NAMALWA (cell line): ENCODE measurements around the gene CNGA2.

ENCODE experiments used
- DNase-seq: peaks from one replicate; pipeline ENCODE4 v3.0.0-alpha.2; 2015; ENCODE audit warnings: low spot score

The CNGA2 gene

GRCh38 chrX:151752847-151753246 lies 18.3 kb downstream of the CNGA2 start:
- DNase-seq: no peak

DNA sequence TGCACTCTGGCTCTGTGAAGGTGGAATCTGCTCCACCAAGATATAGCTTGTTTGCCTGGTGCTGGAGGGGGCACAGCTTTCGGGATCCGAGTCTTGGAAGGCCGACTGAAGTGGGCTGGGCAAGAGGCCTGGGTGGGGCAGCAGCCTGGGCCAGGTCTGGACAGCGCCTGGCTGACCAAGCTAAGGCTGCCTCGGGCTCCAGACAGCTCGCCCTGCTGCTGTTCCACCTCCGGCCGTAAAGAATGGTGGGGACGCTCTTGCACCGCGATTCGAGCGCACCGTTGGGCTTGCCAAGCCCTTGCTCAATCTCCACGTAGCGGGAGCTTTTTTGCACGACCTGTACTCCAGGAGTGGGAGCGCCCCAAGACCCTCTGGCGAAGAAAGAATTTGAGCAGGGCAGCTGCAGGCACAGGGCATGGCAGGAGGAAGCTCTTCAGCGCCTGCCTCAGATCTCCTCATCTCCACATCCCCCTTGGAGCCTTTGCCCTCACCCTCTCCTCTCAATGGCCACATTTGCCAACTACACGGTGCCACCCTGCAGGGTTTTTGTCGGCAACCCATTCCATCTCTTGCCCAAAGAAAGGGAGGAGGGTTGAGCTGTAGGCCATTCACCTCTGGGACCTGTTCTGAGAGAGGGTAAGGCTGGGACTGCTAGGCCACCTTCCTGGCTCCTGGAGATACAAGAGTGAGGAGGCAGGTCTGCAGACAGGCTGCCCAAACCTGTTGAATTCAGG lies 18.9 kb downstream of the CNGA2 start:
- no peak for DNase-seq

GRCh38 chrX:151754047-151754429 lies 19.5 kb downstream of the CNGA2 start:
- no peak for DNase-seq

- no peak for DNase-seq
Observed at GRCh38 chrX:151754641-151755215, 20.2 kb downstream of the CNGA2 start.

GRCh38 chrX:151759041-151759708 lies 24.6 kb downstream of the CNGA2 start:
- DNase-seq: no peak

DNA sequence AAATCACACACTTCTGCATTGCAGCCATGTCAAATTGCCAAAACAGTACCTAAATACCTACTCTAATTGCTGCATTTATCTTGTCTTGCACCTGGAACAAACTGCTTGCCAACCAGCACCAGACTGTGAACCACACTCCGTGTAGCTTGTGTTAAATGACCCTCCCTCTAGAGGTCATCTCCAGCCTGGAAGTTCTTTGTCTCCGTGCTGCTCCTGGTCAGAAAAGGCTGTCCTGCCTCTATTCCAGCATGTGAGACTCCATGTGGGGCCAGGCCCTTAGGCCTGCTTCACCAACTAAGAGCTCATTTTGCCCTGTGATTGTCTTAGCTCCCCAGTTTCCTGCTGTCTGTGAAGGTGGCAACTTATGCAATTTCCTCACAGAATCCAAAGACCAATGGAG lies 28.3 kb downstream of the CNGA2 start:
- DNase-seq: no peak

DNA sequence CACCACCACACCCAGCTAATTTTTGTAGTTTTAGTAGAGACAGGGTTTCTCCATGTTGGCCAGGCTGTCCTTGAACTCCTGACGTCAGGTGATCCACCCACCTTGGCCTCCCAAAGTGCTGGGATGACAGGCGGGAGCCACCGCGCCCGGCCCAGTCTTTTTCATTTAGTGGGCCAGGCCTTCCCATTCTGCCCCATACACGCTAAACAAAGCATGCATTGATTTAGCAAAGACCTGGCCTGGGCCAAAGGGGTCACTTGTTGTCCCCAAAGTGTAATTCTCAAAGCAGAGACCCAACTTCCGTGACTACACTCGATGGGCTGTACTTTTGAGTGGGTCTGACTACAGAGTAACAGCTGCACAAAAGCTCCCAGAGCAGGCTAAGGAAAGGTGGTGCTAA lies 29.2 kb downstream of the CNGA2 start:
- DNase-seq: no peak

DNA sequence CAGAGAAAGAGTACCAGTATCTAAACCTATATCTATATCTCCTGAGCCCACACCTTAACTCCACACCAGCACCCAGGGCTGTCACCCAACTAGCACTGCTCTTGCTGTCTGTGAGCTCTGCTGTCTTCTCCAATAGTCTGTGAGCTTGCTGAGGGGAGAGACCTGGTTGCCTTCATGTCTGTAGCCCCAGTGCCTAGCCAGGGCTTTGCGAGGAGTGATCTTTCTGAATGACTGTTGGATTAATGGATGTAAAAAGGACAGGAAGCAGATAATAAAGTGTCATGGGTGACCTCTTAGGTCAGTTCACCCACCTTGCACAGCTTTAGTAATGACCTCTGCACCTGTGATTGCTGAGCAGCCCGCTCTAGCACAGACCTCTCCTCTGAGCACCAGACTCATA lies 30.5 kb downstream of the CNGA2 start:
- no peak for DNase-seq

- no peak for DNase-seq
Observed at GRCh38 chrX:151771726-151772125, 37.2 kb downstream of the CNGA2 start.

GRCh38 chrX:151773434-151773833 lies 38.9 kb downstream of the CNGA2 start:
- DNase-seq: no peak

DNA sequence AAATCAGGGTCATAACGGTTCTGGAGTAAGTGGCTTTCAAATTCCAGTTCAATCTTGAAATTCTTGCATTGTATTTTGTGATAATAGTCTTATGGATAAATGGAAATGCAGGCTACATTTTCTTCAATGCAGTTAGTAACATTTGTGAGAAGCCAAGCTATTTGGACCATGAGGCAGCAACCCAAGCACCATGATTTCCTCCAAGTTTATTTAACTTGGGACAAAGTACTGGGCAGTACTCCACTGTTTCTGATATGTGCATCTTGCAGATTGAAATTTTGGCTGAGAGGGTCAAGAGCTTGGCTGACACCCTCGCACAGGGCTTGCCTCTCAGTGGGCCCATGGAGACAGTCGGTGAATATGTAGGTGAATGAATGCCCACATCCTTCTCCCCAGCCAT lies 39.9 kb downstream of the CNGA2 start:
- DNase-seq: no peak

DNA sequence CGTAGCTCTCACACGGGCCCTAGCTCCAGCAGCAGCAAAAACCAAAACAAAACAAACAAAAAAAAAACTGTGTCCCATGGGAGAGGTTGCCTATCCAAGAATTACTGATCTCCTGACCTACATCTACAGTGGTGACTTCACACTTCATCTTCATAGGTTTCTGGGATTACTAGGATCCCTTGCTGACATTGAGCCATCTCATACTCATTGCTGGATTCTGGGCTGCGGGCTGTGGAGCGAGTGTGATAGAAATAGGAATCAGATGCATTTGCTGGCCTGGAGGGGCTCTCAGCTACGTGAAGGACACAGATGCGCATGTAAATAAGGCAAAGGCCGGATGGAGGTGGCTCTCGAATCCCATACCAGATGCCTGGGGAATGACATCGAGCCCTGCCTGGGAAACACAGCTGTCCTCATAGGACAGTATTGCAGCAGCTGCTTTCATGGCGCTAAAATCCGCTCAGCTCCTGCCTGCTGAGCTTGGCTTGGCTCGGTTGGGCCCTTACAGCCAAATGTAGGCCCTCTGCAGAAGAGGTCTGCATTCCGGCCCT lies 41.7 kb downstream of the CNGA2 start:
- DNase-seq: no peak

DNA sequence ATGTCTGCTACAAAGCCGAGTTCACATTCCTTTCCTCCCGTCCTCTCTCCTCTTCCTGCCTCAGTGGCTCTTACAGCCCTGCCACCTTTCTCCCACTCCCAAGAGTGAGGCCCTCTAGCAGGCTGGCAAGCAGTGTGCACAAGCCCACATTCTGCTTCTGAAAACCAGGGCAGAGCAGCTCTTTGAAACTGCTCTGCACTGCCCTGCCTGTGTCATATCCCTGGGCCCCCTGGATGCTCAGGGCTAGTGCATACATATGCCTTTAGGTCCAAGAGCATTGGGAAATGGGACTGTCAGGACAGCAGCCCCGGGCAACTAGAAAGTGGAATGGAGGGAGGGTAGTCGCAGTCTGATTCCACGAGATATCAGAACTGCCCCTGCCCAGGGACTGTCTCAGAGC lies 42.4 kb downstream of the CNGA2 start:
- DNase-seq: no peak

DNA sequence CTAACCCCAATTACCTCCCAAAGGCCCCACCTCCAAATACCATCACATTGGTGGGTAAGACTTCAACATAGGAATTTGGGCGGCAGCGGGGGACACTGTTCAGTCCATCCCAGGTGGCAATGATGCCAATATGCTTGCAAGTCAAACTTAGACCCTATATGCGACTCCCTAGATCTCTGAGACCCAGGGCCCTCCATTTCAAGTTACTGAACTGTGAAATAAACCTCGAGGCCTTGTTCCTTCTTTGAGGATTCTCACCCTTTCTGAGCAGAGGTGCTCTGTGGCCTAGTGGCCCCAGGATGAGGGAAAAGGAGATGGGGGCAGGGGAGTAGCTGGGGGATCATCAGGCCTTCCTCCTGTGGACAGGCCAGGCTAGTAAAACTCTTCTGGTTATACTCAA lies 44.7 kb downstream of the CNGA2 start:
- no peak for DNase-seq

- no peak for DNase-seq
Observed at GRCh38 chrX:151780621-151781020, 46.1 kb downstream of the CNGA2 start.

- DNase-seq: no peak
Observed at GRCh38 chrX:151789179-151789800, 54.7 kb downstream of the CNGA2 start.

GRCh38 chrX:151790481-151791160 lies 56.1 kb downstream of the CNGA2 start:
- DNase-seq: no peak

DNA sequence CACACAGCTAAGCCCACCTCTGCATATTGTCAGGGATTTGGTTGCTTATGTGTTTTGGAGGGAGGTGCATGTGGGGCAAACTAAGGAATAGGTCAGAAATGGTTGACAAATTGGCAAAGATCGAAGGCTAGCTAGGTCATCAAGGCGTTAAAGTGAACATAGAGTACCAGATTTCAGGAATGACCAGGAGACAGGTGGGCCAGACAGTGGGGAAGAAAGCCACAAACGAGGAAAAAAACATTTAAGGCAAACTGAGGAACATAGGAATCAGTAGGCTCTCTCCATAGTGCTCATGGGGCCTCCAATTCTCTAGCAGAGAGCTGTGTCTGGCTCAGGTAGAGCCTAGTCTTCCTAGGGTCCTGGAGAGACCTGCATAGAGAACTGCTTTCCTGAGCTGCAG lies 57.4 kb downstream of the CNGA2 start:
- DNase-seq: no peak

DNA sequence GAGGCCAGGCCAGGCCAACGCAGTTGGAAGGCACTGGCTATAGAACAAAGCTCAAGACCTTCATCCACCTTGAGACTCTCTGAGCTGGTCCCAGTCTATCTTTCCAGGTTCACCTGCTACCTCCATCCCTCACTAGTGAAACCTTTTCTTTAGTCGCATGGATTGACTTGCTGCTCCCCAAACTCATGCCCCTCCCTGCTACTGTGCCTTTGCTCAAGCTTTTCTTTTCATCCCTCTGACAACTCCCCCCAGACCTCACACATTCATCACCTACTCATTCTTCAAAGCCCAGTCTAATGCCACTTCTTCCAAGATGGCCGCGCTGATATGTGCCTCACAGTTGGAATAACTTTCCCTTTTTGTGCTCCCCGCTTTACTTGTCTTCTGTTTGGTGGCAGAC lies 58.0 kb downstream of the CNGA2 start:
- no peak for DNase-seq

GRCh38 chrX:151793886-151794285 lies 59.3 kb downstream of the CNGA2 start:
- no peak for DNase-seq
